HK-2 (cell line): ENCODE results near the gene ZNF620.
"Not testable (repeated sequence)": the region's sequence is repeated elsewhere in the genome, so short reads cannot be mapped to it uniquely, and the experiment has no call there.

Experiments
- DNase-seq: peaks from one replicate; pipeline ENCODE4 v3.0.0-alpha.2; 2018; ENCODE audit not compliant: unreplicated experiment

The ZNF620 gene

GRCh38 chr3:40505599-40506462 lies at the start of gene ZNF620:
ZNF620 (plus strand) TSS chr3:40506039; CDS start chr3:40506353, 314 bp downstream.
- peak; percentile 77 for DNase-seq

- DNase-seq: no peak
Observed at GRCh38 chr3:40456279-40456939, 49.4 kb upstream of the ZNF620 start.

DNA sequence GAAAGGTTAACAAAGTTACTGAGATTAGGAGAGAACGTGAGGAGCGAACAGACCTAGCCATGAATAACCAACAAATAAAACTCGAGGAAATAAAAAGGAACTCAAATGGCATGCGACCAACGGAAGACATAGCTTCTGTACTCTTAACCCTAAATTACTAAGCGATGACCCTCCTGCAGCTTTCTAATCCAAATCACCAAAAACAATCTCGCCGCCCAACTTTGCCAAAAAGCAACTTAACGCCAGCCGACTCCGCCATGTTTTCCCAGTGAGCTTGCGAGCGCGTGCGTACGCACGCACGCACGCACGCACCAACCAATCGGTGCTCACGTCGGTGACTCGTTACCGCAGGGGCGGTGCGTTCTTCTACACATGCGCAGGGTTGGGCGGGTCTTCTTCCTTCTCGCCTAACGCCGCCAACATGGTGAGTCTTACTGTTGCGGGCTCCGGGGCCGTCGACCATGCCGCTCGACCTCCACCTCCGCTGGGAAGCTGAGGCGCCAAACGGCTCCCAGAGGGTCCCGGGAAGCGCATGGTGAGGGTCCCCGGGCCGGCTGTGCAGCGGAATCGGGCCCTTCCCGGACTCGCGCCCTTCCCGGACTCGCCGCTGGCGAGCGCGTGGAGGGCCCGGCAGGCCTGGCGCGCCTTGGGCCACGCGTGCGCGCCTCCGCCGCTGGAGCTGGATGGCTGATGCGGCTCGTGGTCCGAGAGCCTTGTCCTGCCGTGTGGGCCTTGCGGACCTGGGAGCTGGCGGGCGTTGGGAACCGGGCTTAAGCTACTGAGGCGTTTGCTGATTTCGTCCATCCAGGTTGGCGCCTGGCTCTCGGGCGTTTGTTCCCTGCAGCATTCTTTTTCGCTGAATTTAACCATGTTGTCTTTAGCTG lies 48.7 kb upstream of the ZNF620 start, which contains the start of gene RPL14:
Gene RPL14 (plus strand): TSS at position 400 of the 884 bp plus-strand sequence. CDS start 133 bp downstream, at position 533.
- DNase-seq: peak; percentile 87

- DNase-seq: no peak
Observed at GRCh38 chr3:40458473-40458872, 47.4 kb upstream of the ZNF620 start.

- DNase-seq: not testable (repeated sequence)
Observed at GRCh38 chr3:40460481-40460880, 45.4 kb upstream of the ZNF620 start.

DNA sequence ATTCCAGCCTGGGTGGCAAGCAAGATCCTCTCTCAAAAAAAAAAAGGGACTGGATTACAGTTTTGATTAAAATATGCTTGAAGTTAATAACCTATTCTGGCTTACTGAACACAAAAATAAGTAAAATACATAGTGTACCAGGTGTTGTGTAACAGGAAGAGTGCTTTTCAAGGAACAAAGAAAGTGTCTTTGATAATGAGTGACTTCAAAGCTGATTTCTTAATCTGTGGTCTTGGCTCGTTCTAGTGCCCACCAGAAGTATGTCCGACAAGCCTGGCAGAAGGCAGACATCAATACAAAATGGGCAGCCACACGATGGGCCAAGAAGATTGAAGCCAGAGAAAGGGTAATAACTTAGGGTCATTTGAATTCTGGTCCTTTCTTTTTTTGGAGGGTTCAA lies 44.7 kb upstream of the ZNF620 start:
- DNase-seq: no peak

- DNase-seq: not testable (repeated sequence)
Observed at GRCh38 chr3:40462838-40463237, 43.0 kb upstream of the ZNF620 start.

GRCh38 chr3:40463579-40463978 lies 42.3 kb upstream of the ZNF620 start:
- no peak for DNase-seq

DNA sequence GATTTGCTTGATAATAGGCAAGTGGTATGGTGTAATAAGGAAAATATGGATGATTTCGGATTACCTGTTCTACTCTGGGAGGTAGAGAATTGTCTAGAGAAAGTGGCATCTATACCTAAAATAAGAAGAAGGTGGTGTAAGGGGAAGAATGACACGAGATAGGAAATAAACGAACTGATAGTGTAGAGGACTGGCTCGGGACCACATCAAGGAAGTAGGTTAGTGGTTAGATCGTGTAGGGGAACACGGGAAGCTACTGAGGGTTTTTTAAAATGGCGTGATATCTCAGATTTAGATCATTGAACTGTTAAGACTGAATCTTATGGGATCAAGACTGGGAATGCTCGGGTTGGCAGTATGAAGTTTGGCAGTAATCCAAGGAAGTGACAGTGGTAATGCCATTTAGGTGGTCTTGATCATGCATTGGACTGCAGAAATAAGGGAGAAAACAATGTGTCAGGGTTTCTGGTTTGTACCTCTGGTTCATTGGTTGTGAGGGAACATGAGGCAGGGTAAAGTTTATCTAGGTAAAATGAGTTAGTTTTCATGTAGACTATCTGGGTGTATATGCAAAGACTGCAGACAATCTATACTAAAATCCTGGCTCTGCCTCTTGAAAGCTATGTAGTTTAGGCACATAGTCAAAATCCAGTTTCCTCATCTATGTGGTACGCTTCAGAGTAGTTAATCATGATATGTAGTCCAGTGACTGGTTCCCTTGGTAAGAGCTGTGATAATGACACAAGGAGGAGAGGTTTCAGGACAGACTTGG lies 41.3 kb upstream of the ZNF620 start:
- DNase-seq: no peak

GRCh38 chr3:40465111-40465407 lies 40.8 kb upstream of the ZNF620 start:
- DNase-seq: no peak

DNA sequence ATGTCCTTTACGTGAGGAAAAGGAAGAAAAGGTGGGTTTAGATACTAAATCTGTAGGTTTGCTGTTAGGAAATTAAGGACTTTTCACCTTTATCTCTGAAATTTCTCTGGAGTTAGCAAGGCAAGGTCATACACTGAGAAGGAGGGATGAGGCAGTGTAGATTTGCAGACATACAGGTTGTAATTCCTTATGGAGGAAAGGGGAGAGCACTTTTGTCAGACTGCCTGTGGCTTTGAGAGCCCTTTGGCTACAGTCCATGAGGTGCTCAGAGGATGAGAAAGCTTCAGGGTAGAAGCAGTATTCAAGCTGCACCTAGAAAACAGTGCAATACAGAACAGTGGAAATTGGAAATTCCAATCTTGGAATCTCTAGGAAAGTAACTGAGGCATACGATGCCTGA lies 40.4 kb upstream of the ZNF620 start:
- no peak for DNase-seq

DNA sequence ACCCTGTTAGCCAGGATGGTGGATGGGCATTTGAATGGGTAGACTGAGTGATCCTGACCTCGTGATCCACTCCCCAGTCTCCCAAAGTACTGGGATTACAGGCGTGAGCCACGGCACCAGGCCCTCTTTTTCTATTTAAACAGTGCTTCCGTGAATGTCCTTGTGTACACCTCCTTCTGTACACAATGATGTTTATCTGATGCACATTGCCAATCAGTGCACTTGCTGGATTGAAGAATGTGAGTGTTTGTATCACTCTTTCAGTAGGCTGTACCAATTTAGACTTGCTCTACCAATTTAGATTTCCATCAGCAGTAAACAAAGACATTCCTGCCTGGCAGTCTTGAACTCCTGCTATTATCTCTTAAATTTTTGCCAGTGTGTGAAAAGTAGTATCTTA lies 37.8 kb upstream of the ZNF620 start:
- no peak for DNase-seq

DNA sequence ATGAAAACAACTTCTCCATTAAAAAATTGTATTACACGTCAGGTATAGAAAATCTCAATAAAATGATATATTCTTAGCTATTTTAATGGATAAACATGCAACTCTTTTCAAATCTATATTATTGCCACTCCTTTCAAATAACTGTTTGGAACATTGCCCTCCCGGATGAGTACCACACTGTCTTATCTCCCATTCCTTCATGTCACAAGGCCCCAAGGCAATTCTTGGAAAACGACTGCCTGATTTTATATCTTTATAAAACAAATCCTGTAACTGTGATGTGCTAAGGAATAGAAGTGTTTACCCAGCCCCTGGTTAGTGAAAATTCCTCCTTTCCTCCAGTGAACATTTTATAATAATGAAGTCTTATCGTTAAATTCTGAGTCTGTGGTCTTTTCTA lies 35.1 kb upstream of the ZNF620 start:
- DNase-seq: no peak

DNA sequence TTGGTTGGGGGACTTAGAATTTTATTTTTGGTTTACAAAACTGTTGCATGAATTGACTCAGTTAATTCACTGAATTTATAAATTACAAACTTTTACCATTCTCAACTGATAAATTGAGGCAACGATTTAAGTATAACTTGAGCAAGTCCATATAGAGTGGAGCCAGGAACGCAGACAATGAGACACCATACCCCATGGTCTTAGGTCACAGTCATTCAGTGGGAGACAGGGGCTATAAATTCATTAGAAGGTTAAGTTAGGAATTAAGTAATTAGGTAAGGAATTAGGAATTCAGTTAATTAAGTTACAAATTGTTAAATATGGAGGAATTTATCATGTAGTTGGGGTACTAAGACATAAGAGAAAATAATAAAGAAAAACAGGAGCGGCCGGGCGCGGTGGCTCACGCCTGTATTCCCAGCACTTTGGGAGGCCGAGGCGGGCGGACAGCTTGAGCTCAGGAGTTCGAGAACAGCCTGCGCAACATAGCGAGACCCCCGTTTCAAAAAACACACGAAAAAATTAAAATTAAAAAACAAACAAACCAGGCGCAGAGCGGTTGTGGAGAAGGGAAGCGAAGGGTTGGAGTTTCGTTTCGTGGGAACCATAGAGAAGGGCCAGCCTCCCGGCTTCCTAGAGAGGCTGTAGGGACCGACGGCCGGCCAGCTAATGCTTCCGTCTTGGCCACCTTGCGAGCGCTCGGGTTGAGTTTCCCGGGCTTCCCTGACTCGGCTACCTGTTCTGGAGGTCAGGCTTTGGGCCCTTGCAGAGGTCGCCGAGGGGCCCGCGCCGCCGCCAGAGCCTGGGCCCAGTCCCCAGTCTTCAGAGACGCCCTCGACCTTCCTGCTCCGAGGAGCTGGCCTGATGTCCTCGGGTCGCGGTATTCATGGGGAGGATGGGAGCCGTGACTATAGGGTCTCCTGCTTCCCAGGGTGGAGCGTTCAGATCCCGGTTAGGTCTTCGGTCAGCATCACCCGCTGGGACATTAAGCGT lies 29.1 kb upstream of the ZNF620 start, which contains the start of gene ZNF619:
Gene ZNF619 (plus strand): TSS at position 645 of the 993 bp plus-strand sequence. CDS start 858 bp downstream, outside the sequence.
- DNase-seq: peak; percentile 61

DNA sequence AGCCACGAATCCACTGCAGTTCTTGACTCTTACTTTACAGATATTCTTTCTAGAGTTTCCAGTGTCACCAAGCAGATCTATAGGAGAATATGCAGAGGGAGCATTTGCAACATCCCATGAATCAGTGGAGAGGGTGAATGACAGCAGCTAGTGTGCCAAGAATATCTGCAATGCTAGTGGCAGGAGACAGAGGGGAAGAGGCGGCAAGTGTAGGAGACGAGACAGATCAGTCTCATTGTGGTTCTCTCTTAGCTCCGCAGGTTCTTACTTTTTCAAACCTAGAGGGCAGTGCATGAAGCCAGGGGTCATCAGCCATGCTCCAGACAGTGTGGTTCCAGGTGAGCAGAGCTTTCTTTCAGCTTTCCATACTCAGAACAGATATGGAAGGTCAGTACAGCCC lies 28.2 kb upstream of the ZNF620 start:
- no peak for DNase-seq

- DNase-seq: no peak
Observed at GRCh38 chr3:40487172-40487571, 18.7 kb upstream of the ZNF620 start.

DNA sequence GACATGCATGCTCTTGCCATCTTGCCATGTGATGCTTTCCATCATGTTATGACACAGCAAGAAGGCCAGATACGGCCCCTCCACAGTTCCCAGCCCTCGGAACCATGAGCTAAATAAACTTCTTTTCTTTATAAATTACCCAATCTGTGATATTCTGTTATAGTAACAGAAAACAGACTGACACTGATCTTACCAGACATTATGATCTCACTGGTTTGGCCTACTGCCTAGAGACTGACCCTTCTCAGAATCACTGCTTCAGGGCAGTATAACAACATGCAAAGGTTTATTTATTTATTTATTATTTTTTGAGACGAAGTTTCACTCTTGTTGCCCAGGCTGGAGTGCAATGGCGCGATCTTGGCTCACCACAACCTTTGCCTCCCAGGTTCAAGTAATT lies 14.9 kb upstream of the ZNF620 start:
- no peak for DNase-seq

- no peak for DNase-seq
Observed at GRCh38 chr3:40494698-40495097, 11.1 kb upstream of the ZNF620 start.

- no peak for DNase-seq
Observed at GRCh38 chr3:40497288-40497687, 8.6 kb upstream of the ZNF620 start.

GRCh38 chr3:40499952-40500351 lies 5.9 kb upstream of the ZNF620 start:
- no peak for DNase-seq
